ENCODE results near the gene GIMAP7. TPM values are rescaled to one million over a fixed set of nuclear protein-coding genes. Genes with fewer than 3 reads are reported as not detected.

The GIMAP7 gene
- total and polyA plus RNA-seq, 12 donors: 7.5 to 77.5 (median 19.8) TPM

DNA sequence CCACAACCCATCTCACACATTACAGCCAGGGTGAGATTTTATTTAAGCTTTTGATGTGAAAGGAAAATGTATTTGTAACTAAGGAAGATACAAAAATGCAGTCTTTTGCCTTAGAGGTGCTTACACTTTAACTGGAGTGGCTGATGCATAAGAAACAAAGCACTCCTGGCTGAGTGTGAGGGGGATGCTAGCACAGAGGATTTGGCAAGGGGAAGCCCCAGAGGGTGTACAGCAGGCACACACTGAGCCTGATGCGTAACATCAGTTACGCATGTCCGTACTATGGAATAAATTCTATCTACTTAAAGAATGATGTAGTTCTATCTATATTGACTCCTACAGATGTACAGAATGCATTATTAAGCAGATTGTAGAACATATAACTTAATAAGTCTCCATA, 46.4 kb upstream of the GIMAP7 start:
- TF ChIP-seq, protein P1, sequence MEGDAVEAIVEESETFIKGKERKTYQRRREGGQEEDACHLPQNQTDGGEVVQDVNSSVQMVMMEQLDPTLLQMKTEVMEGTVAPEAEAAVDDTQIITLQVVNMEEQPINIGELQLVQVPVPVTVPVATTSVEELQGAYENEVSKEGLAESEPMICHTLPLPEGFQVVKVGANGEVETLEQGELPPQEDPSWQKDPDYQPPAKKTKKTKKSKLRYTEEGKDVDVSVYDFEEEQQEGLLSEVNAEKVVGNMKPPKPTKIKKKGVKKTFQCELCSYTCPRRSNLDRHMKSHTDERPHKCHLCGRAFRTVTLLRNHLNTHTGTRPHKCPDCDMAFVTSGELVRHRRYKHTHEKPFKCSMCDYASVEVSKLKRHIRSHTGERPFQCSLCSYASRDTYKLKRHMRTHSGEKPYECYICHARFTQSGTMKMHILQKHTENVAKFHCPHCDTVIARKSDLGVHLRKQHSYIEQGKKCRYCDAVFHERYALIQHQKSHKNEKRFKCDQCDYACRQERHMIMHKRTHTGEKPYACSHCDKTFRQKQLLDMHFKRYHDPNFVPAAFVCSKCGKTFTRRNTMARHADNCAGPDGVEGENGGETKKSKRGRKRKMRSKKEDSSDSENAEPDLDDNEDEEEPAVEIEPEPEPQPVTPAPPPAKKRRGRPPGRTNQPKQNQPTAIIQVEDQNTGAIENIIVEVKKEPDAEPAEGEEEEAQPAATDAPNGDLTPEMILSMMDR (IDR thresholded peaks at IDR 0.05): no peak
- ATAC-seq: no peak
- Histone ChIP-seq H3K9me3 (peaks cover 0 to 6% (median 0%) of the 10 kb centered on the region in 11 donors), H3K27ac (peak overlapping the region; percentile 11 to 73 (median 52)), H3K36me3 (peaks cover 0 to 74% (median 6%) of the 10 kb centered on the region in 9 donors), H3K4me1 (peaks cover 0 to 78% (median 39%) of the 10 kb centered on the region in 9 donors), H3K27me3 (no peaks in the 10 kb centered on the region), H3K4me3 (peak overlapping the region; percentile 10 to 54 (median 42))
- intact Hi-C loops (cut with DNase I): loop anchor here in 3 of 10 donors (5.0 kb wide), 1 partner anchor 49 kb away; no protein-coding TSS in a partner anchor
- 77 to 83% methylated on average over 3 of the region's 3 CpGs for WGBS, 2 donors
- DNase-seq: no peak

DNA sequence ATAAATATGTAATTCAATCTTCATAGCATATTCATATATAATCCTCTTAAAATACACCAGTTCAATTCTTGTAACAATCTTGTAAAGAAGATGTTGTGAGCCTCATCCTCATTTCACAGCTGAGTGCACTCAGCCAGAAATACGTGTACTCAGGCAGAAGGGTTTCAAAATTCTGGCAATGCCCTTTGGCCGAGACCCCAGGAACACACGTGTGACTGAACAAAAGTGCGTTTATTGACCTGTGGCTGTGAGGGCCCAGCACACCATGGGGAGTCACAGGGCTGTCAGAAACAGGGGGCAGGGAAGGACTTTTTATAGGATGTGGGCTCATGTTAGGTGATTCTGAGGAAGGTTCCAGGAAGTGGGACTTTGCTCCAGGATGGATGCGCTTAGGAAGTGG, 42.8 kb upstream of the GIMAP7 start:
- TF ChIP-seq, protein P1 (IDR thresholded peaks at IDR 0.05): no peak
- Histone ChIP-seq H3K27me3 (no peaks in the 10 kb centered on the region), H3K4me3 (peak overlapping the region in 1 of 10 donors; percentile 2), H3K27ac (peak overlapping the region in 5 of 10 donors; percentile 5 to 33 (median 27)), H3K36me3 (peaks cover 0 to 97% (median 5%) of the 10 kb centered on the region in 9 donors), H3K4me1 (peaks cover 0 to 85% (median 31%) of the 10 kb centered on the region in 9 donors), H3K9me3 (no peaks in the 10 kb centered on the region)
- DNase-seq (no peak), ATAC-seq (no peak)
- intact Hi-C loops (cut with DNase I): loop anchor here in 1 of 10 donors (10.0 kb wide), 1 partner anchor 163 kb away; the partner anchor contains the start of gene GIMAP6
- 69 to 75% methylated on average over 5 of the region's 5 CpGs for WGBS, 2 donors

GRCh38 chr7:150473902-150474301, 40.8 kb upstream of the GIMAP7 start:
- H3K27ac ChIP-seq: peak overlapping the region in 6 of 10 donors; percentile 13 to 49 (median 16)
- DNase-seq (no peak), ATAC-seq (peak in 3 of 8 donors; percentile 35 to 64 (median 43))
- H3K4me1 ChIP-seq: peaks cover 0 to 94% (median 39%) of the 10 kb centered on the region in 9 donors
- intact Hi-C loops (cut with DNase I): loop anchor here in 1 of 10 donors (10.0 kb wide), 1 partner anchor 161 kb away; the partner anchor contains the start of gene GIMAP6
- H3K4me3 ChIP-seq: peak overlapping the region in 1 of 10 donors; percentile 19
- TF ChIP-seq, protein P1 (IDR thresholded peaks at IDR 0.05): peak in 1 of 9 donors; percentile 15
- H3K36me3 ChIP-seq: peaks cover 0 to 95% (median 16%) of the 10 kb centered on the region in 9 donors
- H3K9me3 ChIP-seq: no peaks in the 10 kb centered on the region
- 64 to 73% methylated on average over 7 of the region's 7 CpGs for WGBS, 2 donors
- no peaks in the 10 kb centered on the region for H3K27me3 ChIP-seq

DNA sequence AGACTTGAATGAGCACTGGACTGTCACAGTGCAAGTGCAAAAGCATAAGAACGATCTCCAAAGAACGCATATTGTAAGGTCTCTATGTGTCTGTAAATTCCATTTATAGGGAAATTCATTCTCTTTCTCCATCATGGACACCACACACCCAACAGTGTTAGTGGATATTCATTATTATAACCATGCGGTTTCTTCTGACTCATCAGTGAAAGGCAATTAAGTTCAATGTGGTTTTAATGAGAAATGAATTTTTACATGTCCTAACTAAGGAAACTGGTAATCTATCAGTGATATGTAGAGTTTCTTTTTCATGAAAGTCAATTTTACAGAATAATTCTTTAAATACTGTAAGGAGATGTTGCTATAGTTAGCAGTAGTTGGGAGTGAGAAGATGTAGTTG, 38.4 kb upstream of the GIMAP7 start:
- Histone ChIP-seq H3K36me3 (peaks cover 0 to 76% (median 16%) of the 10 kb centered on the region in 9 donors), H3K4me3 (no peak overlapping the region), H3K4me1 (peaks cover 0 to 95% (median 51%) of the 10 kb centered on the region in 9 donors), H3K9me3 (no peaks in the 10 kb centered on the region), H3K27ac (peak overlapping the region in 4 of 10 donors; percentile 45 to 93 (median 86)), H3K27me3 (no peaks in the 10 kb centered on the region)
- no peak for ATAC-seq
- no peak for DNase-seq
- 94 to 99% methylated on average over 3 of the region's 3 CpGs for whole genome bisulfite sequencing, 2 donors
- TF ChIP-seq, protein P1 (IDR thresholded peaks at IDR 0.05): no peak
- intact Hi-C loops (cut with DNase I): loop anchor here in 1 of 10 donors (10.0 kb wide), 1 partner anchor 159 kb away; the partner anchor contains the start of gene GIMAP6

Measured in heart right ventricle (tissue), 16 donors.